GM18868 (cell line): ENCODE data around the gene CCL28.

Source experiments
- ATAC-seq: cut with Tn5 transposase; IDR thresholded peaks from one replicate; pipeline ENCODE4 v1.9.1; 2021; ENCODE audit warnings: mild to moderate bottlenecking, moderate library complexity; ENCODE audit not compliant: unreplicated experiment

The CCL28 gene

DNA sequence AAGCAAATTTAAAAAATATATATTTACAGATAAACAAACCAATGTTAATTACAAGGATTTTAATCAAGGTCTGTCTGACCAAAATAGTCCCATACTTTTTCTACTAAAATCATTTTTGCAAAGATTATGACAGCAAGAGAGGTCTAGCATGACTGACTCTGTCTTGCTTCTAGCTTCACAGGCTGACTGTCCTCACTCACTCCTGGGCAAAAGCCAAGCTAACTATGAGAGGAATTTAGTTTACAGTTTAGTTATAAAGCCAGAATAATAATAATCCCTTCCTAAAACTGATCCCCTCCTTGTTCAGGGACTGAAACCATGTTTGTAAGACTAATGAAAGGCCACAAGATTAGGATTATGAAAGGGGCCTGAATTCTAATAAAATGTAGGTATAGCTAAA, 53.5 kb downstream of the CCL28 start:
- no peak for ATAC-seq

- ATAC-seq, result no peak
Measured at GRCh38 chr5:43358301-43358700, 53.9 kb downstream of the CCL28 start.

DNA sequence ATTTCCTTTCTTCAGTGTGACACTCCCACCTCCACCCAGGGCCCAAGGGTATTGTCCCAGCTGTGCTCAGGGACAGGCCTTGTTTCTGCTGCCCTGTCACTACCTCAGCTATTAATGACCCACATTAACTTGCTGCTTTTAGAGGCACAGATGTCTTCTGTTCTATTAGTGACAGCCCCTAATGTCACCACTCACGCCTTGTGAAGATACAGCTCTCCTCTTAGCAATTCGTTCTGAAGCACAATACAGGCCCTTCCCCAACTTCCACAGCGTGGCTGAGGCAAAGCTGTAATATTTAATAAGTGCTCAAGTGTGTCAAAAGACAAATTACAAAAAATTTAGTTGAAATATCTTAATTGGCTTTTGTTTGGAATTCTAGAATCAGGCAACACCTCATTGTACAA, 54.3 kb downstream of the CCL28 start:
- no peak for ATAC-seq

DNA sequence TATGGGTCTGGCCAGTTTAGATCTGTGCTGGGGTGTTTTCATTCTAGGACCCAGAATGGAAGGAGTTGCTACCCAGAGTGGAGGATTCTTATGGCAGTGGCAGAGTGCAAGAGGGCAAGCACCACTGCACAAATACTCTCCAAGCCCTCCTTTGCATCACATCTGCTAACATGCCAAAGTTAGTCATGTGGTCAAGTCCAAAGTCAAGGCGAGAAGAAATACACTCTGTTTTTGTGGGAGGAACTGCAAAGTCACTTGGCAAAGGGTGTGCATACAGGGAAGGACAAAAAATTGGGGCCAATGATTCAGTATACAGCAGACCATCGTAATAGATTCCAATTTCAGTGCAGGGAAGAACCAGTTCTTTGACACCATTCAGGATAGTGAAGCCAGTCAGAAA, 55.1 kb downstream of the CCL28 start:
- no peak for ATAC-seq

DNA sequence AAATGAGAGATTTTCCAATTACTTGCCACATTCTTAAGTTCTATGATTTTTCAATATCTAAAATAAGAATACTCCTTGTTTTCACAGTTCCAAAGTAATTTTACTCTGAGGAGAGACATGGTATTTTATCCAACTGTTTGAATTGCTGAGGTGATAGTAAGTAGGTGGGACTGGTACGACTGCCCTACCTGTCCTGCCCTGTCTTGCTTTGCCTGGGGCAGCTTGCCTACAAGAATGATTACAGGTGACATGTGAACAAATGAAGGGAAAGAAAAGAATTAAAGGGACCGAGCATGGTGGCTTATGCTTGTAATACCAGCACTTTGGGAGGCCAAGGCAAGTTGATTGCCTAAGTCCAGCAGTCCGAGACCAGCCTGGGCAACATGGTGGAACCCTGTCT, 57.4 kb downstream of the CCL28 start:
- no peak for ATAC-seq

GRCh38 chr5:43353668-43354067, 58.5 kb downstream of the CCL28 start:
- ATAC-seq, result no peak

- no peak for ATAC-seq
Measured at GRCh38 chr5:43352915-43353314, 59.3 kb downstream of the CCL28 start.

- no peak for ATAC-seq
Measured at GRCh38 chr5:43352131-43352530, 60.1 kb downstream of the CCL28 start.

DNA sequence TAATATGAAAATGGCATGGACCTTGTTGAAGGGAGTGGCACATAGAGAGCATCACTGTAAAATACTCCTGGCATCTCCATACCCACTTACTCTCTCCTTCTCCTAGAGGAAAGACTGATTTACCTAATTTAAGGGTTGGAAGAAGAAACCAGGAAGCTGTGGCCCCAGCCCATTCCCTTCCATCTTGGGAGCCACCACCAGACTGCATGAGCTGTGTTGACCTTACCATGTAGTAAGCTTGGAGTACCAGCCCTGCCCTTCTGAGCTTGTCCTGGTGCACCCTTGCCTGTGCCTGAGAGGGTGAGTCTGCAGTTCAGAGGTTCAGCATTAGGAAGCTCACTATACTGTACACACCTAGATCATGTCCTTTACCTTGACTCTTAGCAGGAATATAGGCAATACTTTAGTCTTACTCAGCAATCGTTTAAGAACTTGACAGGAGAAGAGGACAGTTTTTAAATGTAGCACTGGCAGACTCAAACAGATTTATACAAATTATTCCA, 63.3 kb downstream of the CCL28 start:
- ATAC-seq, result no peak

DNA sequence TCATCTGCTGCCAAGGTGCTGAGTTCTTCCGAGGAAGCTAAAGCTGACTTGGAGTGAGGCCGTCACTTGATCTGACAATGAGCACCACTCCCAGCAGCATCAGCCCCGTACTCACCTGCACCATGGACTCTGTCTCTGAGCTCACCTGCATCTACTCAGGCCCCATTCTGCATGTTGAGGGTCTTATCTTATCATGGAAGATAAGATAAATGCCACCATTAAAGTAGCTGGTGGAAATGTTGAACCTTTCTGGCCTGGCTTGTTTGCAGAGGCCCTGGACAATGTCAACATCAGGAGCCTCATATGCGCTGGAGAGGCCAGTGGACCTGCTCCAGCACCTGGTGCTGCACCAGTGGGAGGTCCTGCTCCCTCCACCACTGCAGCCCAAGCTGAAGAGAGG, 64.0 kb downstream of the CCL28 start:
- no peak for ATAC-seq

DNA sequence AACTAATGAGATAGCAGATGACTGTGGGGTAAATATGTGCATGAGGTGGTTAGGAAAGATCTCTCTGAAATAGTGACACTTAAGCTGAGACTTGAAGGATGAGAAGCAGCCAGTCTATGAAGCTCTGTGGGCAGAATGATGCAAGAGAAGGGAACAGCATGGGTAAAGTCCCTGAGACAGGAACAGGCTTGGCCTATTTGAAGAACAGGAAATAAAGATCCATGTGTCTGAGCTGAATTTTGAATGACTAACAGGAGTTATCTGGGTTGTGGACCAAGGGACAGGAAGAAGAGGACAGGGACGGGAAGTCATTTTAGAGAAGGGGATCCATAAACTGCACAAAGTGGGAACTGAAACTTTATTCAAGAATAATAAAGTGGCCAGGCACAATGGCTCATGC, 73.3 kb downstream of the CCL28 start:
- no peak for ATAC-seq

DNA sequence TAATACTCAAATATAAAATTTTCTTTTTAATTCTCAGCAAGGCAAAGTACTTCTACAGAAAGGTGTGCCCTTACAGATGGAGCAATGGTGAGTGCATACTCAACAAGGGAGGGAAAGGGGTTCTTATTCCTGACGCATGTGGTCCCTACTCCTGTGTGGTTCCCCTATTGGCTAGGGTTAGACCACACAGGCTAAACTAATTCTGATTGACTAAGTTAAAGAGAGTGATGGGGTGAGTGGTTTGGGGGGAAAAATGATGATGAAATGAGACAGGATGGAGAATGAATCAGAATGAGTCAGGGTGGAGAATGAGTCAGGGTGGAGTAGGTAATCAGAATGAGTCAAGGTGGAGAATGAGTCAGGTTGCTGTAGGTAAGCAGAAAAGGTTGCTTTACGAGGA, 76.0 kb downstream of the CCL28 start:
- ATAC-seq, result no peak

DNA sequence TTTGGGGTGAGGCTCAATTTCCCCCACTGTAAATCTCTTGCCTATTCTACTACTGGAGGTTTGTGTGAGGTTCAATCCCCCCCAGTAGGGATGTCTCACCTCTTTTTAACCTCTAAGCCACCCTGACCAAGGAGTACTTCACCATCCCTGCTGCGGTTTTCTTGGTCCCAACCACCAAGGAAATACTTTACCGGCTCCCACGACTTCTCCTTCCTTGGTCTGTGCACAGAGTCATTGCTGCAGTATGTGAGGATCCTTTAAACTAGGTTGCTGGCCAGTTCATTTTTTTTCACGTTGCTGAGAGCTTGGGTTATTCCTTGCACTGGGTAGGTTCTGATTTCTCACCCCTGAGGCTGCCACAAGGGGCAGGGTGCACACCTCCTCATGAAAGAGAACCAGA, 76.5 kb downstream of the CCL28 start:
- ATAC-seq, result no peak

DNA sequence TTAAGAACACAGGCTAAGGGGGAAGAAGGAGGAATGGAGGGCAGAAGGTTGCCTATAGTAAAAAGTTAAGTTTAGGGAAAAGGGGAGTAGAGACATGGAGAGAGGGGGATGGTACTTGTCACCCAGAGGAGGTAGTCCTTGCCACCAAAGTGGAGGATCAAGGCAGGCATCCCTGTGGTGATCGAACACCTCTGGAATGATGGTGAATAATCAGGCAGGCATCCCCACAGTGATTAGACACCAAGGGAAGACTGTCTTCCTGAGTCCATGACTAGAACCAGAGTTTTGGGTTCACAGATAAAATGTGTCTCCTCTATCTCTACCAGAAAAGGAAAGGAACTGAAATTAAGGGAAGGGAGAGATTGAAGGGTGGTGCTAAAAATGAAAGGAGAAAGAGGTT, 79.8 kb downstream of the CCL28 start:
- no peak for ATAC-seq
